Measurements from ENCODE around the gene OPN1MW2. TPM values are rescaled to one million over a fixed set of nuclear protein-coding genes. Genes with fewer than 3 reads are reported as not detected.
"Not testable (repeated sequence)": the region's sequence is repeated elsewhere in the genome, so short reads cannot be mapped to it uniquely, and the experiment has no call there.

The OPN1MW2 gene
- total RNA-seq, 1 donor from 2014 or later, result not detected

DNA sequence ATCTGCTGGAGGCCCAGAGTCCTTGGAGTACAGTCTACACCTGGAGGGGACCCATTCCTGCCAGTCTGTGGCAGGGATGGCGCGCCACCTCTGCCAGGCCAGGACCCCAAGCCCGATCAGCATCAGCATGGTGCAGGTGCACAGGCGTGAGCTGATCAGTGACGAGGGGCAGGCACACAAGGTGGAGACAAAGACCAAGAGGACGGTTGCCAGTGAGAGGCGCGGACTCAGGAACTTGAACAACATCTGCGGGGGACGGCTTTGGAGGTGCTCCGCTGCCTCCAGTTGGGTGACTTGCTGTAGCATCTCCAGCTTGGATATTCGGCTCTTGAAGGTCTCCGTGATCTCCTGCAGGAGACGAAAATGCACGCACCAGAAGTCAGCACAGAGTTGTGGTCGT, 14.1 kb downstream of the OPN1MW2 start:
- H3K4me1 ChIP-seq; H3K27me3 ChIP-seq; intact Hi-C loops (cut with DNase I); H3K9me3 ChIP-seq; H3K36me3 ChIP-seq; DNase-seq (ENCODE audit: extremely low spot score in 2 of 2); H3K4me3 ChIP-seq; H3K27ac ChIP-seq: not testable (repeated sequence)

DNA sequence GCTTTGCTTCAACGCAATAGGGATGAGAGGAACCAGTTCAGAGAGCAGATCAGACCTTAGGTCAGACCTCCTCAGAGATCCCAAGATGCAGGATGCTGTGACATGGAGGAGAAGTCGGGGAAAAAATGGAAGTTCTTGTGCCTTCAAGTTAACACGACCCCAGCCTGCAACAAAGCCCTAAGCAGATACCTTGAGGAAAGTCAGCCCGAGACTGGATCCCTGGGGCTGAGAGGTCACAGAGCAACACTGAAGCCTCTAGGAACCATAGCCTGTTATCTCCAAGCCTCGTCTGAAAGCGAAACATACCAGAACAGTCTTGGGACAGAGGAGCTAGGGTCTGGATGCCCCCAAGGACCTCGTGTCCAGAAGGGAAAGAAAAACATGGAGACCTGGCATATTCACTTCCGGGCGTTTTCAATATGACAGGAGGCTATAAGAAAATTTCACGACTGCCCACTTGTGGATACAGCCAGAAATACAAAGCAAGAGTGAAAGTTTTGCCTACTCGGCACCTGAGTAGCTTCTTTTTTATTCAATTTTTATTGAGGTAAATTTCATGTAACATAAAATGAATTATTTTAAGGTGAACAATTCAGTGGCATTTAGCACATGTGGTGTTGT, 19.5 kb downstream of the OPN1MW2 start:
- H3K36me3 ChIP-seq; DNase-seq (ENCODE audit: extremely low spot score in 2 of 2); intact Hi-C loops (cut with DNase I); H3K4me3 ChIP-seq; H3K27ac ChIP-seq; H3K27me3 ChIP-seq; H3K9me3 ChIP-seq; H3K4me1 ChIP-seq: not testable (repeated sequence)

DNA sequence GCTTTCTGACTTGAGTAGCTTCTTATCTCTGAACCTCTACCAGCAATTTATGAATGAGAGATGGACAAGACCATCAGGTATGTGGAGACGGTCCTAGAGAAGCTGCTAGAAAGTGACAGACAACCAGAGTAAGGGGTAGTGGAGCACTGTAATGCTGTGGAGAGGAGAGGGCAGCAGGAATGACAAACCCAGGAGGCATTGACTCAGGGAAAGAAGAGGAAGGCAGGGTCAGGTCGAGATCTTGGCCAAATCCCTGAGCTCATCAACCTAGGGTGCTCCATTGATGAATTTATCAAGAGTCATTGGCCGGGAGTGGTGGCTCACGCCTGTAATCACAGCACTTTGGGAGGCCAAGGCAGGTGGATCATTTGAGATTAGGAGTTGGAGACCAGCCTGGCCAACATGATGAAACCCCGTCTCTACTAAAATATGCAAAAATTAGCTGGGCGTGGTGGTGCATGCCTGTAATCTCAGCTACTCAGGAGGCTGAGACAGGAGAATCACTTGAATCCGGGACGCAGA, 20.5 kb downstream of the OPN1MW2 start:
- H3K4me1 ChIP-seq; H3K9me3 ChIP-seq; H3K36me3 ChIP-seq; H3K27ac ChIP-seq; intact Hi-C loops (cut with DNase I); H3K4me3 ChIP-seq; H3K27me3 ChIP-seq: not testable (repeated sequence)
- DNase-seq (ENCODE audit: extremely low spot score in 2 of 2), result peak in 1 of 2 donors; percentile 96

DNA sequence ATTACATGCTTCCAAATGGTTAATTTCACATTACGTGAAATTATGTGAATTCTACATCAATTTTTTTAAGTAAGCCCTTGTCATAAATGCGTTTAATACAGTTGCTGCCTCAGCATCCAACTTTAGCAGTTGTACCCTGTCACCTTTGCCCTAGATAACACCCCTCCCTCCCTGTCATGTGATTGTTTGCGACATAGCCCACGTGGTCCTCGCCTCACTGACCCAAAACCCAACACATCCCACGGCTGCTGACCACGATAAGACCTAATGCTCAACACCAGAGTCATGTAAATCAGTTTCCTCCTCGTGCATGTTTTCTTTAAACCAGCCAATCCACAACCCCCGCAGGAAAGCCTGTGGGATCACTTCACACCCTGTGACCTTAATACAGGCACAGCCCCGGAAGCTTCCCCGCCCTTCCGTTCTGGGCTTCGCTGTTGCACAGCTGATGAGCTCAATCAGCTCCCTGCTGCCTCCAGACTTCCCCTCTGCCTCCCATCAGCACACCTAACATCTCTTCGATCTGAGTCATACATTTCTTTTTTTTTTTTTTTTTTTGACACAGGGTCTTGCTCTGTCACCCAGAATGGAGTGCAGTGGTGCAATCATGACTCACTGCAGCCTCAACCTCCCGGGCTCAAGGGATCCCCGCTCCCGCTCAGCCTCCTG, 28.0 kb downstream of the OPN1MW2 start:
- DNase-seq (ENCODE audit: extremely low spot score in 2 of 2); H3K36me3 ChIP-seq; intact Hi-C loops (cut with DNase I); H3K9me3 ChIP-seq; H3K4me1 ChIP-seq; H3K27me3 ChIP-seq; H3K4me3 ChIP-seq; H3K27ac ChIP-seq: not testable (repeated sequence)

DNA sequence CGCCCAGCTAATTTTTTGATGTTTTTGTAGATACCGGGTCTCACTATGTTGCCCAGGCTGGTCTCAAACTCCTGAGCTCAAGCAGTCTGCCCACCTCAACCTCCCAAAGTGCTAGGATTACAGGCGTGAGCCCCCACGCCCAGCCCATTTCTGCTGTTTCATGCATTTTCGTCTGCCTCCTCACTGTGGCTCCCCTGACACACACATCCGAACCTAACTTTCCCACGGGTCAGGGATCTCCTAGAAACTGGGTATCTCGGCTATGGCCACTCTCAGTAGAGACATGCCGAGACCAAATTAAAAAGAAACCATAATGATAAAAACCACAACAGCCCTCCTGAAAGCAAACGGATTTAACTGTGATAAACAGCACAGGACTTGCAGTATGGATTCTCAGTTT, 28.5 kb downstream of the OPN1MW2 start:
- H3K4me1 ChIP-seq; DNase-seq (ENCODE audit: extremely low spot score in 2 of 2); H3K27ac ChIP-seq; H3K4me3 ChIP-seq; H3K27me3 ChIP-seq; H3K9me3 ChIP-seq; H3K36me3 ChIP-seq; intact Hi-C loops (cut with DNase I): not testable (repeated sequence)

DNA sequence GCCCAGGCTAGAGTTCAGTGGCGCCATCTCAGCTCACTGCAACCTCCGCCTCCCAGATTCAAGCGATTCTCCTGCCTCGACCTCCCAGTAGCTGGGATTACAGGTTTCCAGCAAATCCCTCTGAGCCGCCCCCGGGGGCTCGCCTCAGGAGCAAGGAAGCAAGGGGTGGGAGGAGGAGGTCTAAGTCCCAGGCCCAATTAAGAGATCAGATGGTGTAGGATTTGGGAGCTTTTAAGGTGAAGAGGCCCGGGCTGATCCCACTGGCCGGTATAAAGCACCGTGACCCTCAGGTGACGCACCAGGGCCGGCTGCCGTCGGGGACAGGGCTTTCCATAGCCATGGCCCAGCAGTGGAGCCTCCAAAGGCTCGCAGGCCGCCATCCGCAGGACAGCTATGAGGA, 37.7 kb downstream of the OPN1MW2 start, which contains the start of gene OPN1MW3:
TSS of gene OPN1MW3 (plus strand) at position 301 of the 400 bp plus-strand sequence. CDS start at position 339, 38 bp downstream.
- H3K9me3 ChIP-seq; H3K4me1 ChIP-seq; DNase-seq (ENCODE audit: extremely low spot score in 2 of 2); H3K27me3 ChIP-seq; intact Hi-C loops (cut with DNase I); H3K27ac ChIP-seq; H3K36me3 ChIP-seq; H3K4me3 ChIP-seq: not testable (repeated sequence)

DNA sequence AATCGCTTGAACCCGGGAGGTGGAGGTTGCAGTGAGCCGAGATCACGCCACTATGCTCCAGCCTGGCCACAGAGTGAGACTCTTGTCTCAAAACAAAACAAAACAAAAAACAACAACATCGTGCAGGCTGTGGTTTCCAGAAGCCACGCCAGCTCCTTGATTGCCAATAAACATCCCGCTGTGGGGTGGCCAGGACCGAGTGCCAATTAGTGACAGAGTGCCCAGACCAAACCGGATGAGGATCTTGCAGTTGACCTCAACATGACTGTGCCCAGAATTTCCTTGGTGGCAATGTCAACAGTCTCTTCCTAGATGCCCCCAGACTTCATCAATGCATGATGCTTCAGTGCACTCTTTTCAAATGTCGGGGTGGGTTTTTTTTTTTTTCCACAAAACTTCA, 39.2 kb downstream of the OPN1MW2 start:
- H3K27ac ChIP-seq; DNase-seq (ENCODE audit: extremely low spot score in 2 of 2); H3K4me3 ChIP-seq; H3K27me3 ChIP-seq; H3K36me3 ChIP-seq; H3K4me1 ChIP-seq; H3K9me3 ChIP-seq; intact Hi-C loops (cut with DNase I): not testable (repeated sequence)

DNA sequence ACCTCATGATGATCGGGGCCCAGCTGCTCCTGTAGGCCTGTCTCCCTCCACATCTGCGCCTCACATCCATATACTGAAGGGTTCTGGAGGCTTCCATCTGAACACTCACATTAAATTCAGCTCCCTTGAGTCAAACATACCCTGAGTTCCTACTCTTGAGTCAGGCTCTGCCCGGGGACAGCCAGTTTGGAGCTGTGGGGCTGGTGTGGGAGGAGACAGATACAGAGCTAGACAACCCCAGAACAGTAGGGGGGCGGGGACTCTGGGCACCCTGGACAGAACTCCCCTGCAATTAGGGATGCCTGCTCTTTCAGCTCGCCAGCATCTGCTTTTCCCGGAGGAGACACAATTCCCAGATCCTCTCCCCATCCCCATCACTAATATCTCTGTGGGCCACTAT, 43.5 kb downstream of the OPN1MW2 start:
- H3K4me1 ChIP-seq; DNase-seq (ENCODE audit: extremely low spot score in 2 of 2); H3K36me3 ChIP-seq; H3K27me3 ChIP-seq; H3K27ac ChIP-seq; intact Hi-C loops (cut with DNase I); H3K9me3 ChIP-seq; H3K4me3 ChIP-seq: not testable (repeated sequence)

DNA sequence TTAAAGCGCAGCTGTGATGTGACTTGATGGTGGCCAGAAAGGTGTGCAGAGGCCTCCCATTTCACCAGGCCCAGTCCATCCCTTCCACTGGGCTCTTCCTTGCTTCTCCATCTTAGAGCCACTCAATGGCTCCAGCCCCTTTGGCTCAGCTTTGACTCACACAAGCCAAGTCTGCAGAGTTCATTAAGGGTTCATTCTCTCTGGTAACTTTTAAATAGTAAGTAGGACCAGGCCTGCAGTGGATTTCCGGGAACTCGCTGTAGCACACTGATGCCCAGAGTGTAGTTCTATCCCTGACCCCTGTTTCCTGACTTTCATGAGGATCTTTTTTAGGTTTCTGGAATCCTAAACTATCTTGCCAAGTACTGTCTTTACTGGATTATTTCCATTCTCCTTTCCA, 49.7 kb downstream of the OPN1MW2 start:
- H3K27ac ChIP-seq; H3K27me3 ChIP-seq; H3K4me1 ChIP-seq; intact Hi-C loops (cut with DNase I); H3K36me3 ChIP-seq; H3K4me3 ChIP-seq; DNase-seq (ENCODE audit: extremely low spot score in 2 of 2); H3K9me3 ChIP-seq: not testable (repeated sequence)

Other genes with a start within 250 kb of the OPN1MW2 start
- 38.8 TPM for gene HCFC1, start 247.9 kb upstream of the OPN1MW2 start, total RNA-seq
- gene TMEM187, start 247.0 kb upstream of the OPN1MW2 start, total RNA-seq, result 8.6 TPM
- gene IRAK1, start 199.9 kb upstream of the OPN1MW2 start, total RNA-seq, result 46.7 TPM
- gene MECP2, start 122.0 kb upstream of the OPN1MW2 start, total RNA-seq, result 38.5 TPM
- gene OPN1LW, start 75.5 kb upstream of the OPN1MW2 start, total RNA-seq, result not detected
- not detected for gene OPN1MW, start 37.2 kb upstream of the OPN1MW2 start, total RNA-seq
- gene OPN1MW3, start 37.8 kb downstream of the OPN1MW2 start, total RNA-seq, result not detected
- not detected for gene TEX28, start 75.4 kb downstream of the OPN1MW2 start, total RNA-seq
- gene TKTL1, start 76.0 kb downstream of the OPN1MW2 start, total RNA-seq, result not detected
- gene FLNA, start 154.9 kb downstream of the OPN1MW2 start, total RNA-seq, result 1,247 TPM
- gene EMD, start 159.5 kb downstream of the OPN1MW2 start, total RNA-seq, result 59.2 TPM
- gene RPL10, start 178.6 kb downstream of the OPN1MW2 start, total RNA-seq, result 3,948 TPM
- gene DNASE1L1, start 189.5 kb downstream of the OPN1MW2 start, total RNA-seq, result 52.1 TPM
- 59.2 TPM for gene TAFAZZIN, start 191.8 kb downstream of the OPN1MW2 start, total RNA-seq
- gene ATP6AP1, start 208.9 kb downstream of the OPN1MW2 start, total RNA-seq, result 54.5 TPM
- 116 TPM for gene GDI1, start 217.4 kb downstream of the OPN1MW2 start, total RNA-seq
- gene FAM50A, start 224.4 kb downstream of the OPN1MW2 start, total RNA-seq, result 33.6 TPM
- gene PLXNA3, start 238.5 kb downstream of the OPN1MW2 start, total RNA-seq, result 20.1 TPM